ENCODE results near the gene CEACAM19. TPM values are rescaled to one million over a fixed set of nuclear protein-coding genes. Genes with fewer than 3 reads are reported as not detected.

Gene CEACAM19
- total and polyA plus RNA-seq, 10 of the 15 experiments (the other 5 are each of a cell fraction or from before 2014, with no cell fraction given): 0.13 to 0.31 (median 0.17) TPM; not detected in 4

DNA sequence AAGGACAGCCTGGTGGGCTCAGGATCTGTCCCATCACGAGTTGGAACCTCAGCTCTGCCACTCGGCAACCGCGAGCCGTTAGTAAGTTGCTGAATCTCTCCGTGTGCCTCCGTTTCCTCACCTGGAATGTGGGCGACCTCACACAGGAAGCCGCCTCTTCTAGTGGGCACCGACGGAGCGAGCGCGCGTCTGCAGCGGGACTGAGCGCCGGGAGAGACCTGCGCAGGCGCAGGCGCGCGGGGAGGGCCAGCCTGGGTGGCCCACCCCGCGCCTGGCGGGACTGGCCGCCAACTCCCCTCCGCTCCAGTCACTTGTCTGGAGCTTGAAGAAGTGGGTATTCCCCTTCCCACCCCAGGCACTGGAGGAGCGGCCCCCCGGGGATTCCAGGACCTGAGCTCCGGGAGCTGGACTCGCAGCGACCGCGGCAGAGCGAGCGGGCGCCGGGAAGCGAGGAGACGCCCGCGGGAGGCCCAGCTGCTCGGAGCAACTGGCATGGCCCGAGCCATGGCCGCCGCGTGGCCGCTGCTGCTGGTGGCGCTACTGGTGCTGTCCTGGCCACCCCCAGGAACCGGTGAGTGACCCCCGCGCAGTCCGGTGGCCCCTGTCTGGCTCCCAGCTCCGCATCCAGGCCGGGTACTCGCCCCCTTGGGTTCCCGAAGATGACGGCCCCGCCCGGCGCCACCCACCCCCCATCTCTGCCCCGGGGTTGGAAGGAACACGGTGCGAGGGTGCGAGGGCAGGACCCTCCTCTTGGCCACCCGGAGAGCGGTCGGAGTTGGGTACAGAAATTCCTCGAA lies 27.5 kb upstream of the CEACAM19 start, which contains the start of gene PVR (continued):
- TF ChIP-seq ETV6 (conservative IDR thresholded peaks at IDR 0.05 in 1 of 2, IDR thresholded peaks at IDR 0.05 in 1 of 2; ENCODE audit: borderline replicate concordance in 1 of 2, low read depth in 1 of 2) (no peak), SP1 (IDR thresholded peaks at IDR 0.05; ENCODE audit: low read depth, low read length) (no peak), ZNF207 (IDR thresholded peaks at IDR 0.05; ENCODE audit: borderline replicate concordance) (no peak), ATF7 (IDR thresholded peaks at IDR 0.05; ENCODE audit: low read depth) (no peak), EGR1 (IDR thresholded peaks at IDR 0.05; ENCODE audit: borderline replicate concordance in 1 of 2, low read depth in 2 of 2, low read length in 2 of 2) (no peak)
- TF ChIP-seq, protein P1, sequence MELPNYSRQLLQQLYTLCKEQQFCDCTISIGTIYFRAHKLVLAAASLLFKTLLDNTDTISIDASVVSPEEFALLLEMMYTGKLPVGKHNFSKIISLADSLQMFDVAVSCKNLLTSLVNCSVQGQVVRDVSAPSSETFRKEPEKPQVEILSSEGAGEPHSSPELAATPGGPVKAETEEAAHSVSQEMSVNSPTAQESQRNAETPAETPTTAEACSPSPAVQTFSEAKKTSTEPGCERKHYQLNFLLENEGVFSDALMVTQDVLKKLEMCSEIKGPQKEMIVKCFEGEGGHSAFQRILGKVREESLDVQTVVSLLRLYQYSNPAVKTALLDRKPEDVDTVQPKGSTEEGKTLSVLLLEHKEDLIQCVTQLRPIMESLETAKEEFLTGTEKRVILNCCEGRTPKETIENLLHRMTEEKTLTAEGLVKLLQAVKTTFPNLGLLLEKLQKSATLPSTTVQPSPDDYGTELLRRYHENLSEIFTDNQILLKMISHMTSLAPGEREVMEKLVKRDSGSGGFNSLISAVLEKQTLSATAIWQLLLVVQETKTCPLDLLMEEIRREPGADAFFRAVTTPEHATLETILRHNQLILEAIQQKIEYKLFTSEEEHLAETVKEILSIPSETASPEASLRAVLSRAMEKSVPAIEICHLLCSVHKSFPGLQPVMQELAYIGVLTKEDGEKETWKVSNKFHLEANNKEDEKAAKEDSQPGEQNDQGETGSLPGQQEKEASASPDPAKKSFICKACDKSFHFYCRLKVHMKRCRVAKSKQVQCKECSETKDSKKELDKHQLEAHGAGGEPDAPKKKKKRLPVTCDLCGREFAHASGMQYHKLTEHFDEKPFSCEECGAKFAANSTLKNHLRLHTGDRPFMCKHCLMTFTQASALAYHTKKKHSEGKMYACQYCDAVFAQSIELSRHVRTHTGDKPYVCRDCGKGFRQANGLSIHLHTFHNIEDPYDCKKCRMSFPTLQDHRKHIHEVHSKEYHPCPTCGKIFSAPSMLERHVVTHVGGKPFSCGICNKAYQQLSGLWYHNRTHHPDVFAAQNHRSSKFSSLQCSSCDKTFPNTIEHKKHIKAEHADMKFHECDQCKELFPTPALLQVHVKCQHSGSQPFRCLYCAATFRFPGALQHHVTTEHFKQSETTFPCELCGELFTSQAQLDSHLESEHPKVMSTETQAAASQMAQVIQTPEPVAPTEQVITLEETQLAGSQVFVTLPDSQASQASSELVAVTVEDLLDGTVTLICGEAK (IDR thresholded peaks at IDR 0.05; ENCODE audit: borderline replicate concordance): no peak
- TF ChIP-seq, protein P2, sequence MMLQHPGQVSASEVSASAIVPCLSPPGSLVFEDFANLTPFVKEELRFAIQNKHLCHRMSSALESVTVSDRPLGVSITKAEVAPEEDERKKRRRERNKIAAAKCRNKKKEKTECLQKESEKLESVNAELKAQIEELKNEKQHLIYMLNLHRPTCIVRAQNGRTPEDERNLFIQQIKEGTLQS (IDR thresholded peaks at IDR 0.05; ENCODE audit: borderline replicate concordance, extremely low read depth, low read depth, low read length): no peak
